Measurements from ENCODE around the gene UBN1.

The UBN1 gene

GRCh38 chr16:4814542-4815173 is 32.6 kb upstream of the UBN1 start:
- no peak for DNase-seq

DNA sequence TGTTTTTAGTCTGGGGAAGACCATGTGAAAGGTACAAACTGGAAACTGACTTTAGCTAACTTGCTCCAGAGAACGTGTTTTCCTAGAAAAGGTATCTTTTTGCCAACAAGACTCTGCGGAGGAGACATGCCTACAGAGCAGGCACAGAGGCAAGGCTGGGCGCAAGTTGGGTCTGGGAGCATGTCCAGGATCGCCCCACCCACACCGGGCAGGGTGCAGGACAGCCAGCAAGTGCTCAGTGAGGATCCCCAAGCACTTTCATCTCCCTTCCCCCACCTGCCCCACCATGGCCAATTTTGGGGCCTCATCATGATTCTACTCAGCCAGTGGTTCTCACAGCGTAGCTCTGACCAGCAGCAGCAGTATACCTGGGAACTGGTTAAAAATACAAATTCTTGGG is 26.6 kb upstream of the UBN1 start:
- no peak for DNase-seq

- no peak for DNase-seq
Measured at GRCh38 chr16:4825196-4825595, 22.1 kb upstream of the UBN1 start.

GRCh38 chr16:4826526-4826925 is 20.8 kb upstream of the UBN1 start:
- DNase-seq, result no peak

- DNase-seq, result no peak
Measured at GRCh38 chr16:4826980-4827379, 20.3 kb upstream of the UBN1 start.

- no peak for DNase-seq
Measured at GRCh38 chr16:4828567-4829321, 18.5 kb upstream of the UBN1 start.

DNA sequence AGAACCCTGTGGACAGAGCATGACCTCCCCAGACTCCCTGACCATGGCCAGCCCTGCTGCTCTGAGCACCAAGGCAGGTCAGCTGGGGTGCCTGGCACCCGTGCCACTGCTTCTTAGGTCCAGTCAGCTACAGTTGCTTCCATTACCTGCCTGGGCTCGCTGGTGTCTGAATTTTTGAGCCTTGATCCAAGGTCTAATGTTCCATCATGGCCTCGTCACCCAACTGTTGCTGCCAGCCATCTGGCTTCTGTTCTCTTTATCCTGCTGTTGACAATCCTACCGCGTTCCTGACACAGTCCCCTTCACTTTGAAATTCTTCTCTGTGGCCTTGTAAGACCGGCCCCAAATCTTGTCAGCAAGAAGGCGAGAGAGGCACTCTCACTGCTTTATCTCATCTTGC is 16.9 kb upstream of the UBN1 start:
- no peak for DNase-seq

DNA sequence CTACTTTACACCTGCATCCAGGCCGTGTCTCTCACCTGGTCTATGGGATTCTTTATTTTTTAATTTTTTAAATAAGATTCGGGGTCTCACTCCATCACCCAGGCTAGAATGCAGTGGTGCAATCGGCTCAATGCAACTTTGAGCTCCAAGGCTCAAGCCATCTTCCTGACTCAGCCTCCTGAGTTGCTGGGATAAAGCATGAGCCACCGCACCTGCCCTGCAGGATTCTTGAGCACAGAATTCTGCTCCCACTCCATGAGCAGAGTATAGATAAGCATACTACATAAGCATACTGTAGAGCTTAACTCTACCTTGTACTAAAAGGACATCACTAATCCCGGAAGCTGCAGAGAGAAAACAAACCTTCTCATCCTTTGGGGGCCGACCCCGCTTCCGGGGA is 15.7 kb upstream of the UBN1 start:
- DNase-seq, result no peak

GRCh38 chr16:4832698-4833343 is 14.5 kb upstream of the UBN1 start:
- no peak for DNase-seq

DNA sequence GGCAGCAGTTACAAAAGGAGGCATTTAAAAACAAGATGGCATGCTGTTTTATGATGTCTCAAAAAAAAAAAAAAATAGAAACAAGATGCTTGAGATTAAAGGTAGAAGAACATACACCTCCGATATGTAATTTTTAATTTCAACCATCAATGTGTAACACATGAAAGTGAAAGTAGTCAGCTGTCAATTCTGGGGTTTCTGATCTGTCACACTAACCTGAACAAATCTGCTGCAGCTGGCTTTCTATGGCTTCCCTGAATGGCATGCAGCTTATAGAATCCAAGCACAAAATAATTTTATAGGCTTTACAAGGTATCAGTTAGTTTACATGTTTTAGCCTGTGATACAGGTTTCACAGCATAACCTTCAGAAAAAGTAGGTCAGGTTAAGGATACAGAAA is 13.7 kb upstream of the UBN1 start:
- no peak for DNase-seq

- DNase-seq, result no peak
Measured at GRCh38 chr16:4836727-4837126, 10.6 kb upstream of the UBN1 start.

DNA sequence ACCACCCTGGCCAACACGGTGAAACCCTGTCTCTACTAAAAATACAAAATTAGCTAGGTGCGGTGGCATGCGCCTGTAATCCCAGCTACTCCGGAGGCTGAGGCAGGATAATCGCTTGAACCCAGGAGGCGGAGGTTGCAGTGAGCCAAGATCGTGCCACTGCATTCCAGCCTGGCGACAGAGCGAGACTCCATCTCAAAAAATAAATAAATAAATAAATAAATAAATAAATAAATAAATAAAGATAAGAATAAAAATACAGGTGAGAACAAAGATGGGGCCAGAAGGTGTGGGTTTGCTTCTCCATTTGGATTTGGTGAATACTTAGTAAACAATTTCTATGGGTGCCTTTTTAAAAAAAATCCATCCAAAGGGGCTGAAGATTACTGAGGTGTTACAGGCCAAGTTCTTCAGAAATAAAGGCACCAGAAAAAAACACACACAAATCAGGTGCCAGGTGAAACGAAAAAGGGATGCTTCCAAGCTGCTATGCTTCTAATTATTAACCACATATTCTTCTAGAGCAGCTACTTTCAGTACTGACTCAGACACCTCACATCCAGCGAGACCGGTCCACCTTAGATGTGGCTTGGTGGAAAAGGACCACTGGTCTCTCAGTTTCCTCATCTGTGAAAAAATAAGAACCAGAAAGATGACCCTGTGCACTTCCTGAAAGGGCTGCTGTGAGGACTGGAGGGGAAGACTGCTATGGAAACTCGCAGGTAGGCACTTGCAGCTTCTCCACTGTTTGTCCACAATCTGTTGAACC is 9.4 kb upstream of the UBN1 start:
- no peak for DNase-seq

- no peak for DNase-seq
Measured at GRCh38 chr16:4839942-4840341, 7.3 kb upstream of the UBN1 start.

DNA sequence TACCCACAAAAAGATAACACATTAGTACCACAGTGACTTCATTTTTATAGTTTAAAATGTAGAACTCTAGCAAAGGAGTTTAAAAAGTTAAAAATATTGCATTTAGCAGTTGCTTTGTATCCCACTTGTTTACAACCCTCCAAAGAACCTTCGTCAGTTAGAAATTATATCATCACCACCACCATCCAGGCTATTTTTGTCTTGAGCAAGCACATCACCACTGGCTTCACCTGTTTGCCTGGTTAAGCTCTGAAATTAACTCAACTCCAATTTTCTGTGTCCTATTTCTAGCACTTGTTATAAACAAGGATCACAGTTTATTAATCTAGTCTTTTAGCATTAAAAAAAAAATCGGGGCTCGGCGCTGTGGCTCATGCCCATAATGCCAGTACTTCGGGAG is 6.3 kb upstream of the UBN1 start:
- DNase-seq, result no peak

DNA sequence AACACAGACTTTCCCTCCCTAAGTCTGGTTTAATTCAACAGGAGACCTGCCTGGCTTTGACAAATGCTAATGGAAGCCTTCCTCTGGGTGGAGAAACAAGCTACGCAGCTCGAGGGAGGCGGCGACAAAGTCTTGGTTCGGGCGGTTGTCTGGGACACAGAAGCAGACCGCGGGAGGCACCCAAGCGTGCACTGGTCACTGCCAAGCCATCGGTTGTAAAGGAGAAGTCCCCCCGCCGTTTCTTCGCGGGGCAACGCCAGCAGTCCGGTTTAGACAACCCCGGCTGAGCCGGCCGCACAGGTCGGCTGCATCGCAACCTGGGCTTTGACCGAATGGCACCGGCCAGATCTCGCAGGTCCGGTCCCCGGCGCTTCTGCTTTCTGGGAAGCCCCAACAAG is 779 bp upstream of the UBN1 start:
- DNase-seq, result peak; percentile 39

DNA sequence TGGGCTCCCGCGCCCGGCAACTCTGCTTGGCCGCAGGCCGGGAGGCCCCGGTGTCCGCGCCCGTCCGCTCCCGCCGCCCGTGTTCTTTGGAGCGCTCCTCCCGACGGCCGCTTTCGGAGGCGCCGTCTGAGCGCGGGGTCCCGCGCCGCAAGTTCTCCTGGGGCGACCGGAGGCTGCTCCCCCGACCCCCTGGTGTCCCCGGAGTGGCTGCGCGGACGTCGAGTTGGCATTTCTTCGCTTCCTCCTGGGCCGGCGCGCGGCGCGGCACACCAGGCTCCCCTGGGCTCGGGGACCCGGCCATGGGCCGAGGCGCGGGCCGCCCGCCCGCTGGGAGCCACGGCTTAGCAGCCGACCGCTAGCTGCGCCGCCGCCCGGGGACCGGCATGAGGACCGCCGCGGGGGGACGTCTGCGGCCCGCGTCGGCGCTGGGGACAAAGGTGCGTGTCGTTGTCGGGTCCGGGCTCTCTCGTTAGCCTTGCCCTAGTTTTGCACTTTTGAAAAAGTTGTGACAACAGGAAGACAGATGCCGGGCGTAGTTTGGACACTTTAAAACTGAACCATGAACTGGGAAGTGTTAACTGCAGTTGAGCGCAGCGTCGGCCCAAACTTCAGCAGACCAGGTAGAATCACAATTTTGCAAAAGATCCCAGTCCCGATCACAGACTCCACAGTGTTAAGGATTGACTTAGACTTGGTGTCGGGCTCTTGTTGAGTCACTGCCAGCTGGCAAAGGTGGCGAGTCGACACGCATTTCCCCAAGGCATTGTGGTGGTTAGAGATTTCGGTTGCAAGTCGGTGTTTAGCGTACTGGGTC is 700 bp downstream of the UBN1 start:
- DNase-seq, result peak; percentile 31

- DNase-seq, result no peak
Measured at GRCh38 chr16:4850211-4850610, 2.9 kb downstream of the UBN1 start.

GRCh38 chr16:4852221-4852872 is 5.1 kb downstream of the UBN1 start:
- DNase-seq, result no peak

DNA sequence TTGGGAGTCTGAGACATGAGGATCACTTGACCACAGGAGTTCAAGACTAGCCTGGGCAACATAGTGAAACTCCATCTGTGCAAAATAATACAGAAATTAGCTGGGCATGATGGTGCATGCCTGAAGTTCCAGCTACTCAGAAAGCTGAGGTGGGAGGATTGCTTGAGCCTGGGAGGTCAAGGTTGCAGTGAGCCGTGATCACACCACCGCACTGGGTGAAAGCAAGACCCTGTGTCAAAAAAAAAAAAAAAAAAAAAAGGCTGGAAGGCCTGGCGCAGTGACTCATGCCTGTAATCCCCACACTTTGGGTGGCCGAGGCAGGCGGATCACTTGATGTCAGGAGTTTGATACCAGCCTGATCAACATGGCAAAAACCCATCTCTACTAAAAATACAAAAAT is 8.1 kb downstream of the UBN1 start:
- no peak for DNase-seq

- no peak for DNase-seq
Measured at GRCh38 chr16:4855804-4856203, 8.5 kb downstream of the UBN1 start.

GRCh38 chr16:4859190-4859899 is 12.1 kb downstream of the UBN1 start:
- no peak for DNase-seq

- no peak for DNase-seq
Measured at GRCh38 chr16:4859900-4860255, 12.6 kb downstream of the UBN1 start.

Data from CD4-positive, alpha-beta T cell treated with Interleukin-17A for 1 hour (primary cell).